RKO (cell line): ENCODE data around the gene SMAD3.

ENCODE experiments used
- DNase-seq: peaks from one replicate; pipeline ENCODE4 v3.0.0-alpha.2; 2016; ENCODE audit warnings: low spot score

SMAD3 gene

GRCh38 chr15:67199881-67200763 is 134.7 kb downstream of the SMAD3 start:
- no peak for DNase-seq

- no peak for DNase-seq
These were observed 135.7 kb downstream of the SMAD3 start for GRCh38 chr15:67201136-67201535.

- DNase-seq, result no peak
These were observed 136.7 kb downstream of the SMAD3 start for GRCh38 chr15:67202091-67202490.

GRCh38 chr15:67202991-67203390 is 137.6 kb downstream of the SMAD3 start:
- no peak for DNase-seq

GRCh38 chr15:67207555-67208207 is 142.3 kb downstream of the SMAD3 start:
- no peak for DNase-seq

GRCh38 chr15:67208396-67208795 is 143.0 kb downstream of the SMAD3 start:
- DNase-seq, result no peak

- no peak for DNase-seq
These were observed 145.3 kb downstream of the SMAD3 start for GRCh38 chr15:67210555-67211168.

- no peak for DNase-seq
These were observed 147.4 kb downstream of the SMAD3 start for GRCh38 chr15:67212684-67213367.

- no peak for DNase-seq
These were observed 149.7 kb downstream of the SMAD3 start for GRCh38 chr15:67215102-67215501.

- DNase-seq, result no peak
These were observed 151.5 kb downstream of the SMAD3 start for GRCh38 chr15:67216859-67217258.

GRCh38 chr15:67218428-67218827 is 153.0 kb downstream of the SMAD3 start:
- no peak for DNase-seq

GRCh38 chr15:67219288-67219687 is 153.9 kb downstream of the SMAD3 start:
- DNase-seq, result no peak

- no peak for DNase-seq
These were observed 159.5 kb downstream of the SMAD3 start for GRCh38 chr15:67224889-67225288.

- no peak for DNase-seq
These were observed 159.9 kb downstream of the SMAD3 start for GRCh38 chr15:67225336-67225735.

GRCh38 chr15:67227431-67227830 is 162.0 kb downstream of the SMAD3 start:
- DNase-seq, result no peak

GRCh38 chr15:67227846-67228245 is 162.4 kb downstream of the SMAD3 start:
- no peak for DNase-seq

- no peak for DNase-seq
These were observed 162.9 kb downstream of the SMAD3 start for GRCh38 chr15:67228286-67228685.

GRCh38 chr15:67230504-67230903 is 165.1 kb downstream of the SMAD3 start:
- DNase-seq, result no peak

GRCh38 chr15:67232591-67232990 is 167.2 kb downstream of the SMAD3 start:
- no peak for DNase-seq

GRCh38 chr15:67240235-67241131 is 175.1 kb downstream of the SMAD3 start:
- peak; percentile 16 for DNase-seq

- no peak for DNase-seq
These were observed 175.9 kb downstream of the SMAD3 start for GRCh38 chr15:67241132-67241855.
